NCI-H1092 (cell line): Measurements from ENCODE around the gene CUEDC1.

Experiments used
- DNase-seq: peaks from one replicate; lab custom pipeline; 2025; lab: John Stamatoyannopoulos, UW

The CUEDC1 gene

DNA sequence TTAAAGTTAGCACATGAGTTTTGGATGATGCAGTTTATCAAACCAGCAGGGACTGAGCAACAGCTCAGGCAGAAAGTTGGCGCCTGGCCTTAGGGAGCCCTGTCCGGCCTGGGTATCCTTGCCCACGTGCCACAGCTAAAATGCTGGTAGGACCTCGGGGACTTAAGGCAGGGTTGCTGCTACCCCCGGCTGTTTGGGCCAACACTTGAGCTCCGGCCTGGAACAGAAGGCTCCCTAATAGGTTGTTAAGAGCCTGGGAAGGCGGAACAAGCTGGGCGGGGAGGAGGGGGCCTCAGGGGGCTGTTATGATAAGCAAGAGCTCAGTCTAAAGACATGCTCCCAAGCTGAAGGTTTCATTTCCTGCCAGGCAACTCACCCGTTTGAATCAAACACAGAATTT lies 39.7 kb downstream of the CUEDC1 start:
- no peak for DNase-seq

DNA sequence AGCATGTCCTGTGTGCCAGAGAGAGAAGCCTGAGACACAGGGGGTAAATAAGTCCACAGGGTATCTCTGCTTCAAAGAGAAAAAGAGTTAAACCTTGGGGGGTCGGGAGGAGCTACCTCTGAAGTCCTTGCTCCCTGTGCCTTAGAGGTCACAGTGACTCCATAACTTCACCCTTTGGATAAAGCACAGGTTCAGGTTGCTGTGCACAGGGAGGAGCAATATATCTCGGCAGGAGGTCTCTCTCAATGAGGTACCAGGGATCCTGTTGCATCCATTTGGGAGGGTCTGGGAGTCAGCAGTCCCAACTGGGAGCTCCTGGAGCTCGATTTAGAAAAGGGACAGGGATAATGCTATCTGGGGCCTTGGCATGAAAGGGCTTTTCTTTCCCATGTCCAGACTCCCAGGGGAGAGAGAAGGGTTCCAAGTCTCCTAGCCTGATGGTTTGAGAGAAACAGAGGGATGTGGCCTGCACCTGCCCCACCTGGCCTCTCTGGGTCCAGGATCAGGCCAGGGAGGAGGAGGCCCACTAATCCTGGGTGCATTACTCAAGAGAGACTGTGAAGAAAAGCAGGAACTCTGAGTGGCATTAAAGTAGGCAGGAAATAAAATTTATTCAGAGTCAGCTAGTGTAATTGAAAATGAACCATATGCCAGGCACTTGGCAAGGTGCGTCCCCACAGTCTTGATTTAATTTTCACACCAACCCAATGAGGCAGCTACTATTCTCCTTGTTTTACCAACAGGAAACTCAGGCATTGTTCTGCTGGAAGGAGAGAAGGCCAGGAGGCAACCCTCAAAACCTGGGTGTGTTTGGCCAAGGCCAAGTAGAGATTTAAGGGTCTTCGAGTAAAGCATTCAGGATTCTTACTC lies 40.7 kb downstream of the CUEDC1 start:
- no peak for DNase-seq

DNA sequence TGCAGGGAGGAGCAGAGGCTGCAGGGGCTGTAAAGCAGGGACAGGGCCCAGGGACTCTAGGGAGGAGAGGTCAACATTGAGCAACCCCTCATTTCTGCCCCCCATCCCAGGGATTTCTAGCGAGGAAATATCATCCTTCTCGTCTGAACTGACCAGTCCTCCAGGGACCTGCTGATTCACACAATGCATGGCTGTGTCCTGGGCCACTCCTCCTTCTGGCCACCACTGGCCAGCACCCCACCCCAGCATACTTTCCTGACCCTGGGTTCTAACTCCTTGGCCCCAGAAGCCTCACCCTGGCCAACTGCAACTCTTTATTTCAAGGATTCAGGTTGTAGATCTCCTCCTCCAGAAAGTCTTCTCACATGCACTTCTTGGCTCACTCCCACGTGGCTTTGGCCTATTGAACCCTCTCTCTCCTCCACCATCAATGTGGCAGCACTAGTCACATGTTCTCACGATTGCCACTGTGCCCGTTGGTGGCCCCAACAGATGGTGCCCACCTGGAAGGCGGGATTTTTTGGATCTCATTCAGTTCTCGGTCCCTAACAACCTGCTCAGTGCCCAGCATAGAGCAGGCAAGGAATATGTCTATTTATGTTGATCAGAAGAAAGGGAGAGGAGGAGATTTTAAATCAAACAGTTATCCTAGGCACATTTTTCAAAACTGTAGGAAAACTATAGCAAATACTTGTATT lies 41.5 kb downstream of the CUEDC1 start:
- DNase-seq, result no peak

DNA sequence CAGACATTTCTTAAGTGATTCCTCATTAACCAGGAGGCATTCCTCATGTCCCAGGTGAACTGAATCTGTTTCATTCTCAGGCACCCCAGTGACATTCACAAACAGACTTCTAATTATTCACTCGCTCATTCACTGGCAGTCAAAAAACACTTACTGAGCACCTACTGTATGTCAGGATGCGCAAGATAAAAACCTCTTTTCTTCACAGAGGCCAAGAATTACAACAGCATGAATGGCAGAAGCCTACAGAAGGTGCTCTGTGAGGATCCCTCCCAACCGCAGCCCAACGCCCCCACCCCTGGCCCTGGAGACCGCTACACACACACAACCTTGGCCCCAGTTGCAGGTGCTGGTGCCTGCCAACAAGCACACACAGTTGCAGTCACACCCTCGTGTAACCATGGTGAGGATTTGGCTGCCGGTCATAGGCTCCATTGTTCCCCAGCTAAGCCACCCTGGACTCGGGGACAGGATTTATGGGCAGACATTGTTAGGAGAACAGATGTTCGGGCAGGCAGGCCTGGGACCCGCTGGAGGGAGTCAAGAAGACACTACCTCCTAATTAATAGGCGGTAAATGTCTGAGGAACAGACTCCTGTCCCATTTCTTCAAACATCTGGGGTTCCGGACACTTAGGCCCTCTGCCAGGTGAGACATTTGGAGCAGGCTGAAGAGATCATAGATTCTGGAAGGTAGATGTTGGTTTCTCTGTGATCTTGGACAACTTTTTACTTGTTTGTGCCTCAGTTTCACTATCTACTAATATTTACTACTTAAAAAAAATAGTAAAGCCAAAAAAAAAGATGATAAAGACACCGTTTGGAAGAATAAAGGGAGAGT lies 43.2 kb downstream of the CUEDC1 start:
- DNase-seq, result peak; percentile 97

DNA sequence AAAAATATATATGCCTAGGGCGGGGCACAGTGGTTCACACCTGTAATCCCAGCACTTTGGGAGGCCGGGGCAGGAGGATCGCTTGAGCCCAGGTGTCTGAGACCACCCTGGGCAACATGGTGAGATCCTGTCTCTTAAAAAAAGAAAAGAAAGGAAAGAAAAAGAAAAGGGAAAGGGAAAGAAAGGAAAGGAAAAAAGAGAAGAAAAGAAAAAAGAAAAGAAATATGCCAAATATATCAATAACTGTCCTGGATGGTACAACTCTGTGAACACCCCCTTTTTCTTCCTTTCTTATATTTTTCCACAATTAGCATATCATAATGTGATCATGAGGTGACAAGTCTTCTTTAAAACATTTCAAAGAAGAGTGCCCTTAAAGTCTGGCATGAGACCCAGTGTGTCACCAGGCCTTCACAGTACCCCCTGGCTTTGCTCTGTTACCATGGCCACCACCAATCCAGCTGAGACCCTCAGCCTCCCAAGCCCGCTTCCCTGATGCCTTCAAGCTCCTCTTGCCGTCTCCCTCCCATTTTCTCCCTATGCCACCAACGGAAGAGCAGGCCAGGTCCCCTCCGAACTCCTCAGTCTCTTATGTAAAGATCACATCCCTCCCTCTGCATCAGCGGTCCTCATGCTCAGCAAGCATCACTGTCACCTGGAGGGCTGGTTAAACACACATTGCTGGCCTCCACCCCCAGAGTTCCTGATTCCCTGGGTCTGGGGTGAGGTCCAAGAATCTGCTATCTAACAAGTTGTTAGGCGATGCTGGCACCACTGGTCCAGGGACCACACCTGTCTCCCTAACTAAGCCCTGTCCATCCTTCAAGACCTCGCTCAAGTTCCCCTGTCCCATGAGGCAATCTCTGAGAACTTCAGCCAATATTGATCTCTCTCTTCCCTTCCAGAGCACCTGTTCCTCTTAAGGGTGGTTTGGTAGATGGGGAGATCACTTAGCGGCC lies 44.5 kb downstream of the CUEDC1 start:
- DNase-seq, result no peak

DNA sequence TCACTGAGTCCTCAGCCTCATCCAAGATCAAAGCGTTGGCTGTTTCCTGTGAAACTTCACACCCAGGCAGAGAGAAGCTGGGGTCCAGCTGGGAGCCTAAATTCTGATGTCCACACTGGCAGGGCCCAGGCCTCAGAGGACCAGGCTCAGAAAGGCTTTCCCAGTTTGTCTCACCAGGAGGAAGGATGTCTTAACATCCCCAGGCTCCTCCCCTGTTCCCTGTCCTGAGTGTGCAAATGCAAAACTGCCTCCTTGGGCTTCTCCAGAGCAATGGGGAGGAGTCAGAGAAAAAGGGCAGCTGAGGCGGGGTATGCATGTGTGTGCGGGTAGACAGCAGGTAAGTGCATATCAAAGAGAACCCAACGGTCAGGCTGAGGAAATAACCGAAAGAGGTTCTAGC lies 45.7 kb downstream of the CUEDC1 start:
- DNase-seq, result no peak

DNA sequence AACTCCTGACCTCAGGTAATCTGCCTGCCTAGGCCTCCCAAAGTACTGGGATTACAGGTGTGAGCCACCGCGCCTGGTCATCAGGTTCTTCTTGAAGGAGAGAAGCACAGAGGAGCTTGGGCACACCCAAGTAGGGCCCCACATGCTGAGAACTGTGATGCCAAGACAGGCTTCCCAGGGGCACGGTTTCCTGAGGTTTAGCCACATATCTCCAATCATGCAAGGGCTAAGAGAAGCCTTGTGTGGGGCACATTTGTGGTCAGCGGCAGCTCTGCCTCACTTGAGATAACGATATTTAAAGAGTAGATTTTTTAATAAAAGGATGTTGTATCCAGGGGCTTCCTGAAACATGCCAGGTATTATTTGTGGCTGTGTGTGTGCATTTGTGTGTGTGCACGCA lies 46.9 kb downstream of the CUEDC1 start:
- DNase-seq, result no peak

DNA sequence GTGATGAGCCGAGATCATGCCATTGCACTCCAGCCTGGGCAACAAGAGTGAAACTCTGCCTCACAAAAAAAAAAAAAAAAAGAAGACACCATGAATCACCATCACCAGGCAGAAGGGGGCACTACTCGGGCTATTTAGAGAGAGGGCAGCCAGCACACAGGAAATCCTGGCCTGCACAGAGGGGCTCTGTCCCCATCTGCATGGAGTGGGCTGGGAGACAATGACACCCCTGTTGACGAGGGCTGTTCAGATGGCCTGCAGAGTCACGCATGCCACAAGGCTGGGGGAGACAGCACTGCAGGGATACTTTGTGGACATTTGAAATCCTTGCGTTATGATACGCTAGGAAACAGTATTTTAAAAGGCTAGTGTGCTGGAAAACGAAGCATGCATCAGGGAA lies 48.3 kb downstream of the CUEDC1 start:
- DNase-seq, result no peak

DNA sequence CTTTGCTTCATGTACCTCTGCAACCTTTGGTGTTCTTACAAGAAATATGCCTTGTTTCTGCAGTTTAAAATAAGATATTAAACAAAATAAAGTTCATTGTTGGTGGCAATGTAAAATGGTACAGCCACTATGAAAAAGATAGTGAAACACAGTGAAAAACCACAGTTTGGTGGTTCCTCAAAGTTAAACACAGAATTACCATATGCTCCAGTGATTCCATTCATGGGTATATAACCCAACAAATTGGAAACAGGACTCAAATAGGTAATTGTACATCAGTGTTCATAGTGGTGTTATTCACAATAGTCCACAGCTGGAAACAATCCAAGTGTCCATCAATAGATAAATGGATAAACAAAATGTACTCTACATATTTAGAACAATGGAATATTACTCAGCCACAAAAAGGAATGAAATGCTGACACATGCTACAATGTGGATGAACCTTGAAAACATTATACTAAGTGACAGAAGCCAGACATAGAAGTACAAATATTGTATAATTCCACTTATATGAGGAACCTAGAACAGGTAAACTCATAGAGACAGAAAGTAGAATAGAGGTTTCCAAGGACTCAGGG lies 49.2 kb downstream of the CUEDC1 start:
- DNase-seq, result no peak

DNA sequence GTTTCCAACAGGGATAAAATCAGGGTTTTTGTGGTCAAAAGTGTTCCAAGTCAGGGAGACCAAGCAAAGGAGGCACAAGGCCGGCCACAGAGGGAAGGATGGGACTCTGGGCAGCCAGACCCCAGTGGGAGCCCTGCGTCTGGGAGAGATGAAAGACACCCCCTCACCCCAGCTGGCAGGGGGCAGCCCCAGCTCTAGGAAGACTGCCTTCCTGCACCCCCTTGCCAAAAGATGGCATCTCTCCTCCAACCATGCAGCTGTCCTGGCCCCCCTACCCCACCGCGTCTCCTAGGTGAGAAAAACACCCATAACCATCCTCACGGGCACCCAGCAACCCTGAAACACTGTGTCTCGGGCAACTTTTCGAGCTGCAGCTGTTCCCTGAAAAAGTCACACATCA lies 51.3 kb downstream of the CUEDC1 start:
- DNase-seq, result no peak

DNA sequence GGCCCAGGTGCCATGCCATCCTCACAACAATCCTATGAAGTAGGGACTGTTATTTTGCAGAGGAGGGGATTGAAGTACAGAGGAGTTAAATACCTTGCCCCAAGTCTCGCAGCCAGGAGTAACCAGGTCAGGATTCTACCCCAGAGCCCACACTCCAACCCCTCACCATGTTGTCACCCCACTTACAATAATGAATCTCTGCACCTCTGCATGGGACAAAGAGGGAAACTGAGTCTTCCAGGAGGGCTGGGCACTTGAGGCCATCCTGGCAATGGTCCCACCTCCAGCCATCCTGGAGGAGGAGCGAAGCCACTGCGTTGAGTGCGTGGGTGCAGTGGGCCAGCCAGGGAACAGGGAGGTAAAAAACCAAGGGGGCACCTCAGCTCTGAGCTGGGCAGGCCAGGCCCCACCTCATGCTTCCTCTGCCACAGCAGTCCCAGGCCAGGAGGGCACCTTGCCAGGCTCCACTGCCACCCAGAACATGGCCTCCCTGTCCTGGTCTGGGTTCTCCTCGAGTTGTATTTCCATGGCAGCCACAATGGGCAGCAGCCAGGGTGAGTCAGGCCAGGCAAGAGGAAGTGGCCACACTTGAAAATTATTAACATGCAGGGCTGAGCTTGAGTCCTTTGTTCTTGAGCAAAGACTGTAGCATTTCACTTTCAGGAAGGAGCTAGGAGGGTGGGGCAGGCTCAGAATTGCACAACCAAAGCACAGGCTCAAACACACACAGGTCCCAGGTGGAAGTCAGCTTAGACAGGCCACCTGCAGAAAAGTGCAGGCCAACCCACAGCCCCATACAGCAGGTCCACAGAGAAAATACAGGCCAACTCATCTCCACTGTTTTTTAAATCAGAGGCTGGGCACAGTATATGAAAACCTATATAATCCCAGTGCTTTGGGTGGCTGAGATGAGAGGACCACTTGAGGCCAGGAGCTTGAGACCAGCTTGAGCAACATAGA lies 52.1 kb downstream of the CUEDC1 start:
- DNase-seq, result peak; percentile 47

DNA sequence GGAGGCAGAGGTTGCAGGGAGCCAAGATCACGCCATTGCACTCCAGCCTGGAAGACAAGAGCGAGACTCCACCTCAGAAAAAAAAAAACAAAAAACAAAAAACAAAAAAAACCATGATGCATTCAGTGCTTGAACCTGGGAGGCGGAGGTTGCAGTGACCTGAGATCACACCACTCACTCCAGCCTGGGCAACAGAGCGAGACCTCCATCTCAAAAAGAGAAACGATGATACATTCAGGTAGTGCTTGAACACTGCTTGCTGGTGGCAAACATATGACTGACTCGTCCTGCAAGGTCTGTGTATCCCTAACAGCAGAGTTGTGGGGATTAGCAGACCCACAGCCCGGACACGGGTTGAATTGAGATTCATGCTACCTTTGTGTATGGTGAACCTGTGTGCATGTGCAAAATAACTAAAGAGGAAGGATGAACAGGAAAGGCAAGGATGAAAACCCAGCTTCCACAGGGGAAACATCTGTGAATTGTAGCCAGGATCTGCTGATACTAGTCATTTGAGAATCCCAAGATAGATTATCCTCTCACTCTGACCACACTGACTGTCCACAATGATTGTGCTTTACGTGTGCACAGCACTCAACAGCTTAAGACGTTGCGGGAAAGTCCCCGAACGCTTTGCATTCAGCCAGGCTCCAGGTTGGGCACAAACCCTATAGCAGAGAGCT lies 53.0 kb downstream of the CUEDC1 start:
- DNase-seq, result no peak

DNA sequence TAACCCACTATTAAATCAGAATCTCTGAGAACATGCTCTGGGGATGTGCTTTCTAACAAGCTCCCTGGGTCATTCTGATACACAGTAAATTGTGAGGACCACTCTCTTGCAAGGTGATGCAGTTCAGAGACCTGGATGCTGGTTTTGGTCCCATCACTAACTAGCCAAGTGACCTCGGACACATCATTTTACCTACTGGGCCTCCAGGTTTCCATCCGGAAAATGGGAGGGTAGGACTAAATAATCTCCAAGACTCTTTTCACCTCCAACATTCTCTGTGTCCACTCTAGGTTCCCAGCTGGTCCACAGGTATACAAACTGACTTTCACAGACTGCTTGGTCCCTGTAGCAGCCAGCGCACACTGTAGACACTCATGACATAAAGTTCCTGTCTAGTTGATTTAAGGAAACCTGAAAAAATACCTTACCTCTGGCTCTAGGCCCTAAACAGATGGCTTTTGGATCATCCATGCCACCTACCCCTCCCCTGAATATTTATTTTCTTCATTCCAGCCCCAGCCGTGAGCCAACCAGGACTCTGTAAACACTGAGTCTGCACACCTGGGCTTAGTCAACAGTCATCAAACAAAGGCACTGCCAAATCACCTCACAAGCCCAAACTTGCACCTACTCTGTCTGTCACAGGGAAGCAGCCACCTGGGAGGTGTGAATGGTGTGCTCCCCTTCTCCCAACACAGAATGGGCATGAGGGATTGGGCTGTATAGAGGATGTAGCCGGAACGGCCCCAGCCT lies 54.0 kb downstream of the CUEDC1 start:
- DNase-seq, result no peak

DNA sequence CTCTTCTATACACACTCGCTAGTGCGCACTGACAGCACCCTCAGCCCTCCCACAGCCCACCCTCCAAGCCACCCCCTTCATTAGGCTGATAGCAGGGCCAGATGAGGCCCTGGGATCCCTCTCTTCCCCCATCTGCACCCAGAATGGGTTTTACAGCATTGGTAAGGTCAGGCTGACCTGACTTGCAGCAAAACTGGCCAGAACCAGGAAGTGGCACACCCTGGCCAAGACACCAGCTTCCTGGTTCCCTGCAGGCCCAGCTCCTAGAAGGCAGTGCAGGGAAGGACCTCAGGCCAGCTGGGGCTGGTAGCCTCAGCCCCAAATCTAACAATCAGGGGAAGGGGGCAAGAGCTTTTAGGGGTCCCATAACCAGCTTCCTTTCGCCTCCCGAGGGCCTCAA lies 55.4 kb downstream of the CUEDC1 start:
- no peak for DNase-seq

DNA sequence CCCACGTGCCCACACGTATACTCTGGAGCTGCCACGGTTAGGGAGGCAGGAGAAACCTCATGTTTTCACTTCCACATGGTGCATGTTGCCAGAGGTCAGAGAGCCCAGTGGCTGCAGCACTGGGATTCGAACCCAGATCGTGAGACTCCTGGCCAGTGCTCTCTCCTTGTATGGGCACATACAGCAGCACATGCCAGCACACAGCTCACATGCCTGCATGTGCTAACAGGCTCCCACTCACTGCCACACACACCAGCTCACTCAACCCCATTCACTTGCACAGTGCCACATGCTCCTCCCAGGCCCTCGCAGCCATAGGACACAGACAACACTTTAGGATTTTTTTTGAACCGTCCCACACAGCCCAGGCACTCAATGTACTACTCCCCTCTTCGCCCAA lies 55.8 kb downstream of the CUEDC1 start:
- DNase-seq, result no peak

DNA sequence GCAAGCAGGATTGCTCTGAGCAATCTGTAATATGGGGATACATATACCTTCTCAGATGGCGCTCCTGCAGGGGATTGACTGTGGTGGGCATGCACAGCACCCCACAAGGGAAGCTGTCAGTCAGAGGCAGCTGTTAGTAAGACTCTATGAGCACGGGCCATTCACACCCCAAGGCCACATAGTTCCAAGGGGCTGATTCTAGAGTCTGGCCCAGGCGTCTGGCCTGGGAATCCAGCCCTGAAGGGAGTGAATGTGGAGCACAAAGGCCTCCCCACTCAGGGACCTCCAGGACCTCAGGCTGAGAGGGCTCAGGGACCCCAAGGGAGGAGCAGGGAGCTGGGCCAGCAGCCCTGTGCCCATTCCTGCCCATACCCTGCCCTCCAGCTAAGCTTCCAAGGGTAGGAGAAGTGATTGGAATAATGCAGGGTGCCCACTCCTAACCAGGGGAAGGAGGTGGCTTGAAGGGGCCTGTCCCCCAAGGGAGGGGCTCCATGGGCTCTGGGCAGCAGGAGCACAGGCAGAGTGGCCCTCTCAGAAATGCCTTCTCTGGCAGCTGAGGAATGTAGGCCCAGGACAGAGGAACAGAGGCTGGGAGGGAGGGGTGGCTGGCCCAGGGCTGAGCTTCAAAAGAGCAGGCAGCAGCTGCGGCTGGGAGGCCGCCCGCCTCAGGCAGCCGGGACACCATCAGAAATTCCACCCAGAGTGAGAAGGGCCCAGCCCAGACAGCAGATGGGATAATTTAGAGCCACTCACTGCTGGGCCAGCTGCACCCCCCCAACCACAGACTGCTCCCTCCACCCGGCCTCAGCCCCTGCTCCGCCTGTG lies 56.5 kb downstream of the CUEDC1 start:
- DNase-seq, result no peak

DNA sequence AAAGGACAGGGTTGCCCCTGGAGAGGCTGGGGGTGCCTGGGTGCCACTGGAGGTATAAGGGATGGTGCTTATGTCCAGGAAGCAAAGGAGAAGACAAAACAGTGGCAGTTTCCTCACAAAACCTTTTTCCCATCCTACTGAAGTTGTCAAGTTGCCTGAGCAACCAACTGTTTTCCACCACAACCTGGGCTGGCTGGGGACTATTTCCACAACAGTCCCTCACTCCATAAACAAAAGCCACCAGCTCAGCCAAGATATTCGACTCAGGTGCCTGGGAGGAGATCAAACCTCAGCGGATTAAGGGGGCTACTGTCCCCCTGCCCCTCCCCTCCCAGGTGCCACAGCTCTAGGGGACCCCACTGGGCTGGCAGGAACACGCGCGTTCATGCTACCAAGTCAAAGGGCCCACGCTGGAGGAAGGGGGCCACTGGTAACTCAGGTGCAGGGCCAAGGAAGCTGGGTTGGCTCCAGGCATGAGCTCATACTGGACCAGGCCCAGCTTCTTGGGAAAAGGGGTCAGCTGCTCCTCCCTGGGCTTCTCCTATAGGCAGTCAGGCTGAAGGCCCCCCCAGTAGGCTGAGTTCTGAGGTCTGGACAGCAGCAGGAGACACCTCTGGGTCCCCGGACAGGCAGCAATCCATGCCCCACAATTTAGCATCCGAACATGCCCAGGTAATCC lies 59.7 kb downstream of the CUEDC1 start:
- DNase-seq, result no peak
